Type B pancreatic cell (in vitro differentiated cells): ENCODE results near the gene CCDC57. TPM values are rescaled to one million over a fixed set of nuclear protein-coding genes. Genes with fewer than 3 reads are reported as not detected.

Experiments used
- DNase-seq: peaks from one replicate; pipeline ENCODE4 v3.0.0; 2021; ENCODE audit warnings: mixed read lengths; ENCODE audit not compliant: unreplicated experiment; ENCODE audit errors: extremely low spot score
- H3K27ac Mint-ChIP-seq: 2 replicates; pipeline ENCODE4 v1.8.0; 2021; ENCODE audit warnings: mild to moderate bottlenecking, mixed read lengths
- H3K27me3 Mint-ChIP-seq: 2 replicates; pipeline ENCODE4 v1.8.0; 2021; ENCODE audit warnings: mixed read lengths
- H3K36me3 Mint-ChIP-seq: 2 replicates; pipeline ENCODE4 v1.8.0; 2021; ENCODE audit warnings: mixed read lengths
- H3K4me1 Mint-ChIP-seq: one replicate; pipeline ENCODE4 v1.8.0; 2021; ENCODE audit warnings: mixed read lengths; ENCODE audit not compliant: unreplicated experiment
- H3K4me3 Mint-ChIP-seq: 2 replicates; pipeline ENCODE4 v1.8.0; 2021; ENCODE audit warnings: mild to moderate bottlenecking, mixed read lengths
- H3K9me3 Mint-ChIP-seq: 2 replicates; pipeline ENCODE4 v1.8.0; 2021; ENCODE audit warnings: mixed read lengths
- CTCF ChIP-seq: fragments of 200-600 bp; sonication (generic); conservative IDR thresholded peaks from 2 replicates; pipeline ENCODE4 v1.5.0; 2021; ENCODE audit warnings: antibody characterized with exemption, mild to moderate bottlenecking
- total RNA-seq: library from RNA; stranded (reverse); gene quantifications from 2 replicates; pipeline ENCODE4 v1.2.1, GENCODE V29; 2021; ENCODE audit warnings: low replicate concordance

Gene CCDC57
- total RNA-seq, 1 donor from 2014 or later = 58.7 TPM

- DNase-seq = no peak
- TF ChIP-seq CTCF = no peak
- Mint-ChIP-seq H3K4me3 (no peak overlapping the region), H3K4me1 (peaks cover 5% of the 10 kb centered on the region), H3K9me3 (no peaks in the 10 kb centered on the region), H3K27ac (no peak overlapping the region), H3K27me3 (no peaks in the 10 kb centered on the region), H3K36me3 (peaks cover 13% of the 10 kb centered on the region)
Observed at GRCh38 chr17:82242977-82243647, 30.5 kb upstream of the CCDC57 start.

- H3K36me3 Mint-ChIP-seq = peaks cover 10% of the 10 kb centered on the region
Observed at GRCh38 chr17:82242698-82242976, 30.0 kb upstream of the CCDC57 start.

GRCh38 chr17:82241926-82242697 is 29.5 kb upstream of the CCDC57 start:
- no peaks in the 10 kb centered on the region for H3K9me3 Mint-ChIP-seq
- H3K4me1 Mint-ChIP-seq = peaks cover 5% of the 10 kb centered on the region
- TF ChIP-seq CTCF = no peak
- no peak for DNase-seq
- H3K27ac Mint-ChIP-seq = no peak overlapping the region
- H3K27me3 Mint-ChIP-seq = no peaks in the 10 kb centered on the region
- H3K36me3 Mint-ChIP-seq = peaks cover 10% of the 10 kb centered on the region
- no peak overlapping the region for H3K4me3 Mint-ChIP-seq

More at GRCh38 chr17:82242698-82242976, 30.0 kb upstream of the CCDC57 start:
- Mint-ChIP-seq H3K4me1 (peaks cover 5% of the 10 kb centered on the region), H3K9me3 (no peaks in the 10 kb centered on the region), H3K27ac (no peak overlapping the region), H3K27me3 (no peaks in the 10 kb centered on the region), H3K4me3 (no peak overlapping the region)
- TF ChIP-seq CTCF = no peak
- no peak for DNase-seq

DNA sequence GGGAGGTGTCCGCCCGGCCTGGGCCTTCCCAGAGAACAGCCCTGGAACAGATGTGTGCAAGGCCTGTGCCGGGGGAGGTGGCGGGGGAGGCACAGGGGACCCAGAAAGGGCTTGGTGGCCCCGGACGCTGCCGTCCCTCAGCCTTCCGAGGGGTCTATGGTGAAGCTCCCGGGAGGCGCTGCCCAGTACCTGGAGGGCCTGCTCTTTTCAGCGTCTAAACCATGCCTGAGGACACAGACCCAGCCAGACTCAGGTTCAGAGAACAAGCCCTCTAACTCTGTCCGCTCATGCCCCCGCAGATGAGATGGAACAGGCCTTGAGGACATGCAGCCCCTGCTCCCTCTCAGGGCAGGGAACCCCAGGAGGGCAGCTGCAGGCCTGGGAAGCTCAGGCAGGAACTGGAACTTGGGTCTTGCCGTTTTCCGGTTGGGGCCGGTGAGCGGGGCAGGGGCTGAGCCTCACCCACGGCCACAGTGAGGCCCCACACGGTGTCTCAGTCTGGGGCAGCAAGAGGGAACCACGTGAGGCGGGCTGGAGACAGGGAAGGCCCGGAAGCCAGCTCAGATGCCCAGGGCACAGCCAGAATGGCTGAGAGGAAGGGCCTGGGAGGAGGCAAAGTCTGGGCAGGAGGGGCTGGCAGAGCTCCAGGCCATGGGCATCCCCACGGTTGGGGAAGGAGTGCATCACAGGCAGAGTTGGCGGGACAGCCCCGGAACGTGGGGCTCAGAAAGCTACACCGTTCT is 28.7 kb upstream of the CCDC57 start:
- Mint-ChIP-seq H3K27ac (no peak overlapping the region), H3K27me3 (no peaks in the 10 kb centered on the region), H3K9me3 (no peaks in the 10 kb centered on the region), H3K4me3 (no peak overlapping the region), H3K4me1 (peaks cover 5% of the 10 kb centered on the region), H3K36me3 (peaks cover 10% of the 10 kb centered on the region)
- DNase-seq = no peak
- TF ChIP-seq CTCF = no peak

- peaks cover 5% of the 10 kb centered on the region for H3K4me1 Mint-ChIP-seq
- peak overlapping the region; percentile 53 for H3K27ac Mint-ChIP-seq
- H3K27me3 Mint-ChIP-seq = no peaks in the 10 kb centered on the region
- H3K4me3 Mint-ChIP-seq = no peak overlapping the region
- no peaks in the 10 kb centered on the region for H3K9me3 Mint-ChIP-seq
- peaks cover 10% of the 10 kb centered on the region for H3K36me3 Mint-ChIP-seq
- TF ChIP-seq CTCF = no peak
- no peak for DNase-seq
Observed at GRCh38 chr17:82240506-82241182, 28.0 kb upstream of the CCDC57 start.
